C4-2B (cell line): ENCODE results near the gene BLZF1.

Experiments used
- ZFX ChIP-seq: fragments of 450-650 bp; IDR thresholded peaks from 2 replicates; pipeline ENCODE4 v1.6.1; 2017
- TF ChIP-seq, protein P1 (sequence below): fragments of 450-650 bp; conservative IDR thresholded peaks from 2 replicates; pipeline ENCODE4 v1.5.1; 2017; ENCODE audit warnings: mild to moderate bottlenecking

DNA sequence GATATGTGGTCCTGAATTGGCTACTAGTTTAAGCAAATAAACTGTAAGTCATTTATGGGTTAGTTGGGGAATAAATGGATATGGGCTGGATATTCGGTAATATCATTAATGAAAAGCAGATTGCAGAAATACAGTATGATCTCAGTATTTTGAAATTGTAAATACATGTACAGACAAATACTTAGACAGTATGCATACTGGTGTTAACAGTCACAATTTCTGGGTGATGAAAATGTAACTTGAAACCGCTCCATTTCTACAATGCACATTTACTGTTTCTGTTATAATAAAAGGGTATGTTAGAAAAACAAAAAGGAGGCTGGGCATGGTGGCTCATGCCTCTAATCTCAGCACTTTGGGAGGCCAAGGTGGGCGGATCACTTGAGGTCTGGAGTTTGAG, 28.0 kb downstream of the BLZF1 start:
- TF ChIP-seq, protein P1, sequence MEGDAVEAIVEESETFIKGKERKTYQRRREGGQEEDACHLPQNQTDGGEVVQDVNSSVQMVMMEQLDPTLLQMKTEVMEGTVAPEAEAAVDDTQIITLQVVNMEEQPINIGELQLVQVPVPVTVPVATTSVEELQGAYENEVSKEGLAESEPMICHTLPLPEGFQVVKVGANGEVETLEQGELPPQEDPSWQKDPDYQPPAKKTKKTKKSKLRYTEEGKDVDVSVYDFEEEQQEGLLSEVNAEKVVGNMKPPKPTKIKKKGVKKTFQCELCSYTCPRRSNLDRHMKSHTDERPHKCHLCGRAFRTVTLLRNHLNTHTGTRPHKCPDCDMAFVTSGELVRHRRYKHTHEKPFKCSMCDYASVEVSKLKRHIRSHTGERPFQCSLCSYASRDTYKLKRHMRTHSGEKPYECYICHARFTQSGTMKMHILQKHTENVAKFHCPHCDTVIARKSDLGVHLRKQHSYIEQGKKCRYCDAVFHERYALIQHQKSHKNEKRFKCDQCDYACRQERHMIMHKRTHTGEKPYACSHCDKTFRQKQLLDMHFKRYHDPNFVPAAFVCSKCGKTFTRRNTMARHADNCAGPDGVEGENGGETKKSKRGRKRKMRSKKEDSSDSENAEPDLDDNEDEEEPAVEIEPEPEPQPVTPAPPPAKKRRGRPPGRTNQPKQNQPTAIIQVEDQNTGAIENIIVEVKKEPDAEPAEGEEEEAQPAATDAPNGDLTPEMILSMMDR, result no peak
- TF ChIP-seq ZFX, result no peak
